GM19193 (cell line): ENCODE measurements around the gene PSTPIP2.

Source experiments
- POLR2A ChIP-seq: IDR thresholded peaks from 4 replicates; pipeline ENCODE4 v1.6.1; 2011; ENCODE audit not compliant: insufficient read depth, insufficient read length; ENCODE audit errors: extremely low read depth

PSTPIP2 gene

DNA sequence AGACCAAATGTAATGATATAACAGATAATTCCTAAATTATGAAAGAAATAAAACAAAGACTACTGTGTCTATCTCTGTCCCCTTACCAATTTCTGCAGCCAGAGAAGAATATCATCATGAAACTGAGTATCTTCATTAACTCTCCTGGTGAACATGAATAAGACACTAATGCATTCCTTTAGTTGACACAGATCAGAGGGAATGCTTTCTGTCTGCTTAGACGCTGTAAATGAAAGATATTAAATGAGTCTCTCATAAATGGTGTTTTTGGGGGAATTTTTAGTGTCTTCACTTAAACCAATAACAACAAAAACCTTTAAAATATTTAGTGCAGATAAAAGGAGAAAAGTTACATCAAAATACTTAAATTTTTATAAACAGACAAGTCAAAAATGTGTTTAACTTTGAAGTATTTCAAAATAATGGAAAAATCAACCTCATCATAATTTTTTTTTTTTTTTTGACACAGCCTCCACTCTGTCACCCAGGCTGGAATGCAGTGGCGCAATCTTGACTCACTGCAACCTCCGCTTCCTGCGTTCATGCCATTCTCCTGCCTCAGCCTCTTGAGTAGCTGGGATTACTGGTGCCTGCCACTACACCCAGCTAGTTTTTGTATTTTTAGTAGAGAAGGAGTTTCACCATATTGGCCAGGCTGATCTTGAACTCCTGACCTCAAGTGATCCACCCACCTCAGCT lies 120.9 kb downstream of the PSTPIP2 start:
- TF ChIP-seq POLR2A: no peak

DNA sequence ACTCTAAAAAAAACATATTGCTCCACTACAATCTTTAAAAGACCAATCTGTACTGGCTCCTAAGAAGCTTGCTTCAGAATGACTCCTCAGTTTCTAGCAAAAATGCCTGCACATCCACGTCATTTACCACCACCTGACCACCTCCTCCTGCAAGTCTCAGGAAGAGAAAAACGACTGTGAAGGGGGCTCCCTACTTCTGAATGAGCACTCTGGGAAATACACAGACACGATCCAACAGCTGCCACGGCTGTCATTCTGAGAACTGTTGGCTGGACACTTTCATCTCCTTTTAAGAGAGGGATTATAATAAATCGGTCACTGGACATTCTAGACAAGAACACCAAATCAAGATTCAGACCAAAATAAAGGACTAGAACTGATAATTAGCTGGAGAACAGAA lies 126.4 kb downstream of the PSTPIP2 start:
- no peak for TF ChIP-seq POLR2A

DNA sequence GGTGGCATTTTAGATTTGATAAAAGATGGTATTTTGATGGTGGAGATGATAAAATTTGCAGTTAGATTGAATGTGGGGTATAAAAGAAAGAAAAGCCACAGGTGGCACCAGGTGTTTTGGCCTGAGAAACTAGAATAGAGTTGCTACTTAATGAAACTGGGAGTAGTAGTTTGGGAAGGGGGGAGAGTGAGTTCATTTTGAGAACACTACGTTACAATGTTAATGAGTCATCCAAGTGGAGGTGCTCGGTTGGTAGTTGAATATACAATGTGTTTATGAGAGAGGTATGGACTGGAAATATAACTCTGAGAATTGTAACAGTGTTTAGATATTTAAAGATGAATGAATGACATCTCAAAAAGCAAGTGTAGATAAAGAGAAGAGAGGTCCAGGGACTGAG lies 131.3 kb downstream of the PSTPIP2 start:
- TF ChIP-seq POLR2A: no peak

DNA sequence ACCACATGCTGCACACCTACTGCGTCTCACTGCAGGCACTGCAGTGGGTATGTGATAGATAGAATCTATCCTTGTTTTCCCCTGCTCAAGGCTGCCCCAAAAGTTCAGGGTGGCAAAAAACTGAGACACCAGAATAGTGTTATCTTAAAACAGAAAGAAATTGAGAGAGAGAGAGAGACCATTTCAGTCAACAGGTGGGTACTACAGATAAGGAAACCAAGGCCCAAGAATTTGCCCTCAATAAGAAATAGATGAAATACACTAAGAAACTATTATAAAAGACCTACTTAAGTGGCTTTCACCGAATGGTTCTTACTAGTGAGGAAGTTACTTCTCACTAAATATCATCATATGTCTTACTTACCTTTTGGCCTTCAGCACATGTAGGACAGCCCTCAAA lies 132.8 kb downstream of the PSTPIP2 start:
- TF ChIP-seq POLR2A: no peak

- no peak for TF ChIP-seq POLR2A
Observed at GRCh38 chr18:45938488-45938935, 133.5 kb downstream of the PSTPIP2 start.

DNA sequence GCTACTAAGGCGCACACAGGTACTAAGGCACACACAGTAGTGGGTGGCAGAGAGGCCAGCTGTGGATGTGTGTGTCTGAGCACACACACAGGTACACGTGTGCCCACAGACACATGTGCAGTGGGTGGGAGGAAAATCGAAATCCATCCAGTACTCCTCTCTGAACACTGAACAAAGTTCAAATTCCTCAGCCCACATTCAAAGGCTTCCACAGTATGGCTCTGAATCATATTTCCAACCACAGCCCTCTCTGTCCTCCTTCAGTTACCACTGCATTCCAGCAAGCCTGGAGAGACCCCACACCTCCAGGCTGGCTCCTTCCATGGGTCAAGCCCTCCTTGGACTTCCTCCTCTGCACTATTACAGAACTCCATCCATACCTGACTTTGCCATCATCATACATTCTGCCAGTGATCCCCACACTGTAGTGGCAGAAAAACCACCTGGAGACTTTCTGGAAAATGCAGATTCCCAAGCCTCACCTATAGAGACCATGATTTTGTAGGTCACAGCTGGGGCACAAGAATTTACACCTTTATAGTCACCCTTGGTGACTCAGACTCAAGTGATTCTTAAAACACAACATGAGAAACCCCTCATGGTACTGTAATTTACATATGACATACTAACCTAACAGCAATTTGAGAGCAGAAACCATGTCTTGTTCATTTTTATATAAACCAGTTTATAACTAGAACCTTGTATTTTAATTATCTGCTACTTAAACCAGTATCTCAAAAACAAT lies 136.3 kb downstream of the PSTPIP2 start:
- no peak for TF ChIP-seq POLR2A
